ENCODE results near the gene MADD.

The MADD gene

DNA sequence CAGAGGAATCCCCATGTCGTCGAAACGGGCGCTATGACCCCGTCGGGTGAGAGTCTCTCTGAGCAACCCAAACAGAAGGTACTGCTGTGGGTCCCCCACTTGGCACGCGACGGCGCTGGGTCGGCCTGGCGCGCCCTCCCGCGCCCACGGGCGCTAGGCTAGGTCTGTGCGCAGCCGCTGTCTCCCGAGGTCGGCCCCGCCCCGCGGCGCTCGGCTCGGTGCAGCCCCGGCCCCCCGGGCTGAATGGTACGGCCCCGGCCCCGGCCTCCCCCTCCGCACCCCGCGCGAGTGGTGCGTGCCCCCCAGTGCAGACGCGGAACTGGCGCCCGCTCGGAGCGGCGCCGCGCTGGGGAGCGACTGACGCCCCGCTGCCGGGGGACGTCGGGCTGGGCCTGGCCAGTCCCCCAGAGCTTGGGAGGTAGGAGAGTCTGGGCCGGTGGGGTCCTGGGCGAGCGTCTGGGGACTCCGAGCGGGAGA is at the start of gene MADD:
Gene MADD, plus strand, starts transcription at position 305 of the 477 bp plus-strand sequence.
- peak; percentile 89 for DNase-seq

DNA sequence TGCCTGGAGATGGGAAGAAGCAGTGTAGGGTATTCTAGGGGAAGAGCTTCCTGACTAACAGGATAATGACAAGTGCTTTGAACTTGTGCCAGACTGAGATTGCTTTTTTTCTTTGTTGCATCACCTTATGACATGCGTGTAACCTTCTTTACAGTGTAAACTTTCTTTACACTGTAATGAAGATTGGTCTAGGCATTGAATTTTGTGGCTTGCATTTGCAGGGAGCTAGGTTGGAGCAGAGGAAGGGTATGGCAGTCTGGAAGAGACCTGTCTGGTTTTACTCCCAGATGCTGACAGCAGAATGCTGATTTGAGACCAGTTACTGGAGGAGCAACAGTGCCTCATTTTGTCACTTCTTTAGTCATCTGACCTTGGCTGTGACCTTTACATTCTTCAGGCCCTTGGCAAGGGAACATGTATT is 49.5 kb upstream of the MADD start:
- peak; percentile 53 for DNase-seq

DNA sequence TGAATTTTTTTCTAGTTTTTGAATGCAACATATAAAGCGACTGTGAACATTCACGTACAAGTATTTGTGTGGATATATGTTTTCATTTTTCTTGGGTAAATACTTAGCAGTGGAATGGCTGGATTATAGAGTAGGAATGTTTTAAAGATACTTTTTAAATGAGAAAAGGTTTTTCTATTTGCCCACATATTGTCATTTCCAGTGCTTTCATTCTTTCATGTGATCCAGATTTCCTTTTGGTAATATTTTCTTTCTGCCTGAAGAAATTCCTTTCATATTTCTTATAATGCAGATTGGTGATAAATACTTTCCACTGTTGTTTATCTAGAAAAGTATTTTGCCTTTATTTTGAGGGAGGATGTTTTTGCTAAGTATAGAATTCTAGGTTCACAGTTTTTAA is 47.2 kb upstream of the MADD start:
- DNase-seq: no peak

DNA sequence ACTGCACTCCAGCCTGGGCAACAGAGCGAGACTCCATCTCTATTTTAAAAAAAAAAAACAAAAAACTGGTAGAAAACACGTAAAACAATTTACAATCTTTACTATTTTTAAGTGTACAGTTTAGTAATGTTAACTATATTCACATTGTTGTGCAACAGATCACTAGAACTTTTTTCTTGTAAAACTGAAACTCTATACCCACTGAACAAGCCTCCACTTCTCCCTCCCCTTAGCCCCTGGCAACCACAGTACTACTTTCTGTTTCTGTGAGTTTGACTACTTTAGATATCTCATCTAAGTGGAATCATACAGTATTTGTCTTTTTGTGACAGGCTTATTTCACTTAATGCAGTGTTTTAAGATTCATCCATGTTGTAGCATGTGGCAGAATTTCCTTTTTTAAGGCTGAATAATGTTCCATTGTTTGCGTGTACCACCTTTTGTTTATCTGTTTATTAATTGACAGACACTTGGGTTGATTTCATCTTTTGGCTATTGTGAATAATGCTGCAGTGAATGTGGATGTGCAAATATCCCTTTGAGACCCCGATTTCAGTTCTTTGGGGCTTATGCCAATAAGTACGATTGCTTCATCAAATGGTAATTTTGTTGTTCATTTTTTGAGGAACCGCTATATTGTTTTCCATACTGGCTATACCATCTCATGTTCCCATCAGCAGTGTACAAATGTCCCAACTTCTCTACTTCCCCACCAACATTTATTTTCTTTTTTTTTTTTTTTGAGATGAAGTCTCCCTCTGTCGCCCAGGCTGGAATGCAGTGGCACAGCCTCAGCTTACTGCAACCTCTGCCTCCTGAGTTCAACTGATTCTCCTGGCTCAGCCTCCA is 44.2 kb upstream of the MADD start:
- DNase-seq: no peak

DNA sequence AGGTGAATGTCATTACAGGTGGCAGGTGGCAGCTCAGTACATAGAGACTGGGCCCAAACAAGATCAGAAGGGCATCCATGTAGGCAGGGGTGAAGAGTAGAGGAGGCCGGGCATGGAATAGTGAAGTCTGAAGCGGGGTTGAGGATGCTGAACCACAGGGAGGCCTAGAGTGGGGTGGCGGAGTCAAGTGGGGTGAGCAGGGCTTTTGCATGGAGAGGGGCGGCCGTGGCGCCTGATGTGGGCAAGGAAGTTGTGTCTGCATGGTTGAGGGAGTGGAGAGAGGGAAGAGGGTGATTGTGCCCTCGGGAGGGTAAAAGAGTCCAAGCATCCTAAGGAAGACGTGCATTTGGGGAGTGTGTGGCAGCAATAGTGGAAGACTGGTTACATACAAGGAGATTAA is 40.8 kb upstream of the MADD start:
- DNase-seq: no peak

DNA sequence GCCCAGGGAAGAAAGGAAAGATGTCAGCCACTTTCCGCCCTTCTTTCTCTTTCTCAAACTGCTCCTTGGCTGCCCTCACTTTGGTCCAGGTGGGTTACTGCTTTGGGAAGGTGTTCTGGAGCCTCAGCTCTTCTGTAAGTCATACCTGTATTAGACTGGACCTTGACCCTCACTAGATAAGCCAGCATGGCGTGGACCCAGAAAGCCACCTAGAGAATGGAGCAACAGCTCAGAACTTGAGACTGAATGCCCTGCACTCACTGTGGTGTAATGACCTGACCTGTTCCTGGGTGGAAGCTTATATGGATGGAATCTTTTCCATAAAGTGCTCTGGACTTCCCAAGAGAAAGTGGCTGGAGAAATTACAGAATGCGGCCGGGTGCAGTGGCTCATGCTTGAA is 36.9 kb upstream of the MADD start:
- DNase-seq: no peak

DNA sequence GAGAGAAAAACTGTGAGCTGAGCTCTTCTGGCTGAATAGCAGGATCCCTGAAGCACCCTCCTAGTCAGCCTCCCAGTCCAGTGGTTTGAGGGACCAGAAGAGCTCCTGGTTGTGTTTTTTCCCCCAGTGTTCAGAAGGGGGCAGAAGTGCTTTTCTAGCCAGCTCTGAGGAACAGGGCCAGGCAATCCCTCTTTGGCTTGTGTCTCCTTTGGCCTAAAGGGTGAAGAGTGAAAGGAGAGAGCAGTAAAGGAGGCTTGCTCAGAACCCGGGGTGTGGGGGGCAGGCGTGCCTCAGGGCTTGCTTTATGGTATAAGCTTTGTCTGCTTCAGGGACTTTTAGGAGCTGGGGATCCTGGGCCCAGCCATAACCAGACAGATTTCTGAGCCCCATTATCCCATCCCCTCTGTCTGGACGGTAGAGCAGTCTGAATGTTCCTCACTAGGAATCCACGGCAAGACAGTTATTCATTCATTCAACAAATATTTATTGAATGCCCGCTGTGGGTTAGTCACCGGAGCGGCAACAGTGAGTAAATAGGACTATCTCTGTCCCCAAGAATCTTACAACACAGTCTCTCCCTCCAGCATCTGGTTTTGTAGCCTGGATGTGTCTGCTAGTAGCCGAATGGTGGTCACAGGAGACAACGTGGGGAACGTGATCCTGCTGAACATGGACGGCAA is 35.8 kb upstream of the MADD start:
- peak; percentile 80 for DNase-seq

DNA sequence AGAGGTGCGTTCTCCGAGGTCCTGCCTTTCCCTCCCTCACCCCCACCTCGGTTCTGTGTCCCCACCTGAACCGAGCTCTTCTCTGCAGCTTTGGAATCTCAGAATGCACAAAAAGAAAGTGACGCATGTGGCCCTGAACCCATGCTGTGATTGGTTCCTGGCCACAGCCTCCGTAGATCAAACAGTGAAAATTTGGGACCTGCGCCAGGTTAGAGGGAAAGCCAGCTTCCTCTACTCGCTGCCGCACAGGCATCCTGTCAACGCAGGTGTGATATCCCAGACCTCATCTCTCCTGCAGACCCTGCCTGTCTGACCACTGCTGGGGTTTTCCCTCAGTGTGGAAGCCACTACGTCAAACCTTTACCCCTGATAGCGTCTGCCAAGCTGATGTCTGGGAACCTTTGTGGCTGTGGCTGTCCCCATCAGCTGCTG is 35.2 kb upstream of the MADD start:
- DNase-seq: peak; percentile 56

DNA sequence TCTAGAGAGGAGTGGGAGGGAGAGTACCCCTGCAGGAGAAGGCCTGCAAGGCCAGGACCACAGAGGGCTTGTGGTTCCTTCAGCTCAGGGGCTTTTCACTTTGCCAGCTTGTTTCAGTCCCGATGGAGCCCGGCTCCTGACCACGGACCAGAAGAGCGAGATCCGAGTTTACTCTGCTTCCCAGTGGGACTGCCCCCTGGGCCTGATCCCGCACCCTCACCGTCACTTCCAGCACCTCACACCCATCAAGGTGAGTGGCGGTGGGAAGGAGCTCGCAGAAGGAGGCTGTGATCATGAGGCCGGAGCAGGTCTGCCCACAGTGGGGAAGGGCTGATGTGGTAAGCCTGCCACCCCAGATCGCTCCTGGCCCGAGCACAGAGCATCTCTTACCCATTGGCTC is 34.8 kb upstream of the MADD start:
- DNase-seq: no peak

DNA sequence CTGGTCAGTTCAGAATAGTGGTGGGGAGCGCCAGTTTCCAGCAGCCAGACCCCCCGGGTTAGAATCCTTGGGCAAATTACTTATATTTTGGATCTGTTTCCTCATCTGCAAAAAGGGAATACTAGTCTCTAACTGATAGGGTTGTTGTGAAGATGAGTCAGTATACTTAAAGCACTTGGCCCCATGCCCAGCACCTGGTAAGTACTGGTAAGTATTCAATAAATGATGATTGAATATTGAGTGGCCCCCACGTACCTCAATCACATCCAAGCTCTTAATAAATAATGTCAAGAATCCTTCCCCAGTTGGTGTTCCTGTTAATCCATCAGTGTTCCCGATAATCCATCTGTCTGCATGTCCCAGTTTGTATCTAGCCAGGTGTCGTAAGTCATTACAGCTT is 33.5 kb upstream of the MADD start:
- DNase-seq: peak; percentile 61

DNA sequence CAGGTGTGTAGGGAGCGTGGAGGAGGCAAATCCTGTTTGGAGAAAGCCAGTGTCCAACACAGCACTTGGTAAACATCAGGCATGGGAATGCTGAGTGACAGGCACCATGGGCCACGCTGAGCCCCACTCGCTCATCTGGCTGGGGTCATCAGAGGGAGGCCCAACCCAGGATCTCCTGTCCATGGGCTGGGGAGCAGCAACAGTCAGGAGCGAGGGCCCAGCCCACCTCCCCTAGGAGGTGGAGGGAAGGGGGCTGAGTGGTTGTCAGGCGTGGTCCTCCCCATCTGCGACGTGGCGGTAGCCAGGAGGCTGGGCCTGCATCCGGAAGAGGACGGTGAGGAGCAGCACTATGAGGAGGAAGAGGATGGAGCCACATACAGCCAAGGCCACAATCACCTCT is 30.1 kb upstream of the MADD start:
- no peak for DNase-seq

DNA sequence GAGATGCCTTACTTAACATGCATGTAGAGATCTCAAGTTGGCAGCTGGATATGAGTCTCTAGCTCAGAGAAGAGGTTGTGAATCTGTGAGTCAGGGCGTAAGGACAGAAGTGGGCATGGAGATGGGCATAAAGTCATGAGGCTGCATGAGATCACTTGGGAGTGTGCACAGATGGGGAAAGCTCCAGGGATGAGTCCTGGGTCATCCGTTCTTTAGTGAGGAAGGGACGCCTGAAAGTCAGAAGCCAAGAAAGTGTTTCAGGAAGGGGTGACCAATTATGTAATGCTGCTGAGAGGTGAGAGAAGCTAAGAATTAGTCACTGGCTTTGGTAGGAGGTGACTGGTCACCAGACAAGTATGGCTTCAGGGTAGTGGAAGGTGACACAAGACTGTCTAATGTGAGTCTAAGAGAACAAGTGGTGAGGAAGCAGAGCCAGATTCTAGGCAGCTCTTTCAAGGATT is 28.1 kb upstream of the MADD start:
- no peak for DNase-seq

DNA sequence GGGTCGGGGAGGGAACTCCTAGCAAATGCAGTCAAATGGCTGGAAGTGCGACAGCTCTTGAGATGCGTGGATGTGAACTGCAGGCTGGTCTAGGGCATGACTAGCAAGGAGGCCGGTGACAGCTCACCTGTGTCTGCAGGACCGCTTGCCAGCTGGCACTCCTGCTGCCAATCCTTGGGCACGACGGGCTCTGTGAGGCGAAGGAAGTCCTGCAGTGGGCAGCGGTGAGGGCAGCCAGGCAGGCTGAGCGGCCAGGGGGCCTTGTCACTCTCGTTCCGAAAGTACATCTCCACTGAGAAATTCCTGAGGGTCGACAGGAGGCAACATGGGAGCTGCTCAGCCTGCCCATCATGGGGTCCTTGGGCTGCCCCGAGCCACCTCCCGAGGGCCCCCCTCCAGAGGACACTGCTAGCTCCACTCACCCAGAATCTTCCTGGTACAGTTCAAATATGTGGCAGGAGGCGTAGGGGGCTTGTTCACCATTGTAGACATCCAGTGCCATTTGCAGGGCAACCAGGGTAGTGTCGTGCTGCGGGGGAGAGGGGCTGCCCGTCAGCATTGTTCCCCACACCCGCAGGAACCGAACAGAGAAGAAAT is 27.2 kb upstream of the MADD start:
- no peak for DNase-seq

DNA sequence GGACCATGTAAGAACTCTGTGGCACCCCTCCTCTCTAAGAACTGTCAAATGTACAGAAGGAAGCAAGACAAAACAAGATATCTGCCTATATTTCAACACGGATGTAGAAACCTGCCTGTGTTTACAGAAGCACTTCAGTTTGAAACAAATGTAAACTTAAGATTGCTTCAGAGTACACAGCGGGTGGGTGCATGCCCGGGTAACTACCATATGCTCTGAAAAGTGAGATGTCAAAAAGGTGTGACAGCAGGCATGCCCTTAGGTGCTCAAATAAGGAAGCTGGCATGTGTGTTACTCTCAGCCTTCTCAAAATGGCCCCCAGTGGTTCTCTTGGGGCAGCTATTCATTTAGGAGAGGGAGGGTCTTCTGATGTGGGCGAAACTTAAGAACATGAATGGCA is 26.5 kb upstream of the MADD start:
- DNase-seq: no peak

DNA sequence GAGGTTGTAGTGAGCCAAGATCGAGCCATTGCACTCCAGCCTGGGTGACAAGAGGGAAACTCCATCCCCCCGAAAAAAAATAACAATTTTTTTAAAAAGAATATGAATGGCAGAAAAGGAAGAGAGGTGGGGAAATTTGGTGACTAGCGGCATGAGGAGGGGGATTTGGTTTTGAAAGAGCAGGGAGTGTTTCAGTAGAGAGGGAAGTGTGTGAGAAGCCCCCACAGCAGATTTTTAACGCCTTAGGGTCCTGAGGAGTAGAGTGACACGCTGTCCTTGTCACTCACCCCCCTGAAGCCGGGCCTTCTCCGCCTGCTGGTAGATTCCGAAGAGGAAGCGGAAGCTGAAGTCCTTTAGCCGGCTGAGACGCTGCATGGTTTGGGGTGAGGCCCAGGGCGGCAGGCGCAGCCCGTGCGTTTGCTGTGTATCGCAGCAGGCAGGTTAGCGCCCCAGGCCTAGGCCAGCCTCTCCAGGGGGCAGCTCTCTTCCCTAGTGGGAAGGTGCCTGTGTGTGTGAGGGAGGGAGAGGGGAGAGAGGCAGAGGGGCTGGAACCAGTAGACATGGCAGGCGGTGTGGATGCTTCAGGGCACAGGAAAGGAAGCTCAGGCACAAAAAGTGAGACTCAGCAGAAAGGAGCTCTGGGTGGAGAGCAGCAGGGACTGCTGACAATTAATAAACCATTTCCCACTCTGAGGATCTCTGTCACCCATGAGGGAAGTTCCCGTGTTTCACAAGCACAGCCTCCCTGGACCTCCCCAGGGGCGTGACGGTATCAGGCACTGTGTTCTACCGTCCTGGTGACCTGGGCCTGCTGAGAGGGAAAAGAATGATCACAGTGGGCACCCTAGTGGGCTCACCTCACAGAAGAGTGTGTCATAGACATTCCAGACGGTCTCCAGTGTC is 25.2 kb upstream of the MADD start:
- DNase-seq: no peak

DNA sequence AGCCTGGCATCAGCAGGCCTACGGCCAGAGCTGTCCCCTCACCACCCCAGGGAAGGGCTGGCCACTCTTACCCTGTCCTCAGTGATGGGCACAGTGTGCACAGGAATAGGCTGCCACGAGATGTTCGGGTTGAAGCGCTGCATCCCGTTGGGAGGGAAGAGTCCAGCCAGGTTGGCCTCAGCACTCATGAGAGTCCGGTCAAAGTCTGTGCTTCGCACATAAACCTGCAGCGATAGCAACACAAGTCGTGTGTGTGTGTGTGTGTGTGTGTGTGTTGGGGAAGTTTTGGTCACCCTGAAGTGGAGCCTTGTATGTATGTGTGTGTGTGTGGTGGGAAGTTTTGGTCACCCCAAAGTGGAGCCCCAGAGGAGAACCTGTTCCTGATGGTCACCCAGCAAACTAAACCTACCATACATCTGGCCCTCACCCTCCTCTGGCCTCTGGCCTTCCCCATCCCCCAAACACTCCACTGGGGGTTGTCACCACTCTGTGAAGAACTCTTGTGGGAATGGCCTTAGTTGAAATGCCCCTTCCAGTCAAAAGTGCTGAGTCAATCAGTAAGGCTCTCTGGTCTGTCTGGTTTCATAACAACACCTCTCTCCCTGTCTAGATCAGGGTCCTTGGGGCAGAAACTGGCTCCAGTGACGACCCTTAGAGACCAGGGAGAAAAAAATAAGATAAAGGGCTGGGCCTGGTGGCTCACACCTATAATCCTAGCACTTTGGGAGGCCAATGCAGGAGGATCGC is 24.1 kb upstream of the MADD start:
- no peak for DNase-seq

DNA sequence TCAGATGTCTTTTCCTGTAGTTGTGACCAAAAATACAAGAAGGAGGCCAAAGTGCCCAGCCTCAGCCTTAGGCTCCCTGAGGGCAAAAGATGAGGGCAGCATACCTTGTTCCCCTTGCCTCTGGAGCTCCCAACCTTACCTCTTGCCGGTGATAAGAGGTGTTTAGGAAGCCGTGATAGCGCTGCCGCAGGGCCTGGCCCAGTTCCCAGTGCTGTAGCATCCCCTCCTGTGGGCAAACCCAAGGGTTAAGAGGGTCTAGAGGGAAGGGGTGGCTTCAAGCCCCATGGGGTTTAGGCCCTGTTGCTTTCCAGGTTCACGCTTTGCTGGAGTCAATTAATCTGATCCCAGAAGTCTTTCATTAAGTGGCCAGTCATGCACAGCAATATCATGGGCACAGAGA is 22.4 kb upstream of the MADD start:
- no peak for DNase-seq

DNA sequence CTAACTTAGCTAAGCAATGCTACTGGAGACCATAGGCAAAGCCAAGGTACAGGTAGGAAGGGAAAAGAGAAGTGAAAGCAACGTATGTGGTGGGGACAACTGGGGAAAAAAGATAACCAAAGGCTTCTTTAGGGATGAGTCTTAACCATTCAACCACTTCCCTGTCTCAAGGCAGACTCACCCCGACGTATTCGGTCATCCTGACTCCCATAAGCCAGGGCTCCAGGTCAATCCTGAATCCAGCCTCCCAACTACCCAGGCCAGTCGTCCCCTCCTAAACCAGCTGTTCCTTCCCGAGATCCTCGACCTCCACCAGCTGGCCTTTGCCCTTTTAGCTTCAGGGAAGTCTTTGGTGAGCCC is 21.6 kb upstream of the MADD start:
- DNase-seq: peak; percentile 25

DNA sequence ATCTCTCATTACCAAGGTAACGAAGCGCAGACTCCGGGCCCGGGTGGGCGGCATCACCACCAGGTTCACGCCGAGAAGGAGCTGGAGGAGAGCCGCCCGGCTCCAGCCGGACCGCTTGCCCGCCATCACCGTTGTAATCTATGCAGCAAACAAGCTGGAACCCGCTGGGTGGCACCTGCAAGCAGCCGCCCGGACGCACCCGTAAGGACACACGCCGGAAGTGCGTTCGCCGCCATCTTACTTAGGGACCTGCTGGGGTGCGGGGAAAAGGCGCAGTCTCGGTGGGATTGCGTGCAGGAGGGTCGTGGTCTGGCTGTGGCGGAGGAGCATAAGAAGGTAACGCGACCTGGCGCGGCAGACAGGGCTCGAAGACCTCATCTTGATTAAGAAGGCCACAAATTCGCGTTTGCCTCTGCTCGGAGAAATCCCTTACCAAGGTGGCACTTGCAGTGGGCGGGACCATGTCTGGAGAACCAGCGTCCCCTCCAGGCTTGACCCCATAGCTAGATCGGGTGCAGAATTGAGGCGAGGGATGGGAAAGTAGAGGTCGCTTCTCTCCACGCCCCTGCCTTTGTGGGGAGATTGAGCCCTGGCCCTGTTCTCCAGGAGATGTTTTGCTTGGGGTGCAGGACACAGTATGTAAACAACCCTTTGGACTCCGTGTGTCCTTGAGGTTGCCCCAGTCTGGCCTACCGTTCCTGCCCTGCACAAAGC is 21.1 kb upstream of the MADD start, which contains the start of gene ACP2:
Gene ACP2, minus strand, starts transcription at position 151 of the 714 bp plus-strand sequence. Its CDS starts 25 bp downstream, at position 126.
- DNase-seq: peak; percentile 87

DNA sequence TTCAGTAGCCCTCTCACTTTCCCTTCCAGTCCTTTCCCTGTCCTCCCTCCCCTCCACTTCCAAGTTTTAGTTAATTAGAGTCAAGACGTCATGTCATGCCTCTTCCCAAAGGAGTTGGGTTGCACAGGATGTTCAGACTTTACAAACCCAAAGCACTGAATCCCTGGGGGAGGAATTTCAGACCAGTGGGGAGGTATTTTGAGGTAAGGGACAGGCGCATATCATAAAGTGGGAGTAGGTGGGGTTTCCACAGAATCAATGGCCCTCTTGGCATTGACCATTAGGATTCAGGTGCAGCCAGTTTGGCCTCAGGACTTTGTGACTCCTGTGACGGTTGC is 20.6 kb upstream of the MADD start:
- DNase-seq: no peak

DNA sequence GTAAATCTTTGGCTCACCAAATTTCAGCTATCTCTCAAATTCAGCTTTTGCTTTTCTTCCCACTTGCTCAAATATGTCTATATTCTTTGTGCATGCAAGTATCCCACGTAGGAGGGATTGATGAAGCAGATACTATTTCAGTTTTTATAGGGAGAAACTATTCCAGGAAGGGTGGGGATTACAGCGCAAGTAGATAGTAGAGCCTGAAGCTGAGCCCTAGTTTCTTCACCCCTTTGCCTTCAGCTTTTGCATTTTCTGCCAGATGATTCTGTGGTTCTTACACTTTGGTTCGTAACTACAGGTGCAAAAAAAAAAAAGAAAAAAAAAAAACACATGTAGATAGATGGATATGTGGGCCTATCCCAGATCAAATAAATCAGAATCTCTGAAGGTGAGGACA is 18.2 kb upstream of the MADD start:
- DNase-seq: no peak

Data from fibroblast of skin of right biceps (primary cell).